GM18870 (cell line): ENCODE results near the gene EPN3.

Experiments used
- ATAC-seq: cut with Tn5 transposase; IDR thresholded peaks from one replicate; pipeline ENCODE4 v1.9.1; 2021; ENCODE audit warnings: moderate library complexity; ENCODE audit not compliant: unreplicated experiment

The EPN3 gene

DNA sequence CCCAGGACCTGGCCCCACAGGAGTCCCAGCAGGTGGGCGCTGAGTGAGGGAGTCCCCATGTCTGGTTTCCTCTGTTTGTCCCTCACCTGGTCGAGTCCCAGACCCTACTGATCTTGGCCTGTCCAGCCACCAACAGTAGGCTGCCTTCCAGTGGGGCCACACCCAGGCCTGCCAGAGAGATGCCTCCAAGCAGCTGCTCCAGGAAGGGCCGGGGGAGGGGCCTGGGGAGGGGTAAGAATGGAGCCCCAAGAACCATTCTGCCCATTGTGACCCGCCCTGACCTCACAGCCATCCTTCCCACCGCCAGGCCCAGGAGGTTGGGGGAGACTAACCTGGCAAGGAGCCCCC, 15.2 kb downstream of the EPN3 start:
- no peak for ATAC-seq

DNA sequence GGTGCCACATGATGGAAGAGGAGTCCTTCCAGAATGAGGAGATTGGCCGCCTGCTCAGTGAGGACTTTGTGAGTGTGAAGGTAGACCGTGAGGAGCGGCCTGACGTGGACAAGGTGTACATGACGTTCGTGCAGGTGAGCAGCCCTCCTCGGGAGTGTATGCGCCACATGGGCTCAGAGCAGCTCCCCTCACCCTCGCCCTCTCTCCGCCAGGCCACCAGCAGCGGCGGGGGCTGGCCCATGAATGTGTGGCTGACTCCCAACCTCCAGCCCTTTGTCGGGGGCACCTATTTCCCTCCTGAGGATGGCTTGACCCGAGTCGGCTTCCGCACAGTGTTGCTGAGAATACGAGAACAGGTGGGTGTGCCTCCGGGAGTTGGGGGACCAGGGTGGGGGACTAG, 16.3 kb downstream of the EPN3 start:
- ATAC-seq: no peak

DNA sequence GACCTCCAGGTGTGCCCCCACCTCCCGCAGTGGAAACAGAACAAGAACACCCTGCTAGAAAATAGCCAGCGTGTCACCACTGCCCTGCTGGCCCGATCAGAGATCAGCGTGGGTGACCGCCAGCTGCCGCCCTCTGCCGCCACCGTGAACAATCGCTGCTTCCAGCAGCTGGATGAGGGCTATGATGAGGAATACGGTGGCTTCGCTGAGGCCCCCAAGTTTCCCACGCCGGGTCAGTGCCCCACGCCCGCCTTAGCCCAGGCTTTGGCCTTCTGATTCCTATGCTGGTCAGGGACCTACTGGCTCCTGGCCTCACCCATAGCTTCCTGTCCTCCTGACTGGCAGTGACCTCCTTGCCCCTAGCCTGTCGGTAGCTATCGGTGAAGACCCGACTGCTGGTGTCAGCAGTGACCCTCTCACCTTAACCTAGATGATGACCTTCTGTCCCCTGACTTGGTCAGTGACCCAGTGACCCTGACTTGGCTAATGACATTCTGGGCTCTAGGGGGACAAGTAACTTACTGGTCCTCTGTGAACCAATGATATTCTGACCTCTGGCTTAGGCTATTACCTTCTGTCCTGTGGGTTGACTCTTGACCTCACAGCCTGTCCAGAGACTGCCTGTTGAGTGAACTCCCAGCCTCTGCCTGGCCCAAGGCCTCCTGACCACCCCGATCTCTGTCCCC, 16.9 kb downstream of the EPN3 start:
- no peak for ATAC-seq

DNA sequence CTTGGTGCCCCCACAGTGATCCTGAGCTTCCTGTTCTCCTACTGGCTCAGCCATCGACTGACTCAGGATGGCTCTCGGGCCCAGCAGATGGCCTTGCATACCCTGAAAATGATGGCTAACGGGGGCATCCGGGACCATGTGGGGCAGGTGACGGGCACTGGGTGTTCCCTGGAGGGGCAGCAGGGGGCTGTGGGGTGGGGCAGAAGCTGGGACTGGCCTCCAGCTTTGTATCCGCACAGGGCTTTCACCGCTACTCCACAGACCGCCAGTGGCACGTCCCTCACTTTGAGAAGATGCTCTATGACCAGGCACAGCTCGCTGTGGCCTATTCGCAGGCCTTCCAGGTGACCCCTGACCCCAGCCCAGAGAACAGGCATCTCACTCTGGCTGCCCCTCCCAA, 17.4 kb downstream of the EPN3 start:
- no peak for ATAC-seq

DNA sequence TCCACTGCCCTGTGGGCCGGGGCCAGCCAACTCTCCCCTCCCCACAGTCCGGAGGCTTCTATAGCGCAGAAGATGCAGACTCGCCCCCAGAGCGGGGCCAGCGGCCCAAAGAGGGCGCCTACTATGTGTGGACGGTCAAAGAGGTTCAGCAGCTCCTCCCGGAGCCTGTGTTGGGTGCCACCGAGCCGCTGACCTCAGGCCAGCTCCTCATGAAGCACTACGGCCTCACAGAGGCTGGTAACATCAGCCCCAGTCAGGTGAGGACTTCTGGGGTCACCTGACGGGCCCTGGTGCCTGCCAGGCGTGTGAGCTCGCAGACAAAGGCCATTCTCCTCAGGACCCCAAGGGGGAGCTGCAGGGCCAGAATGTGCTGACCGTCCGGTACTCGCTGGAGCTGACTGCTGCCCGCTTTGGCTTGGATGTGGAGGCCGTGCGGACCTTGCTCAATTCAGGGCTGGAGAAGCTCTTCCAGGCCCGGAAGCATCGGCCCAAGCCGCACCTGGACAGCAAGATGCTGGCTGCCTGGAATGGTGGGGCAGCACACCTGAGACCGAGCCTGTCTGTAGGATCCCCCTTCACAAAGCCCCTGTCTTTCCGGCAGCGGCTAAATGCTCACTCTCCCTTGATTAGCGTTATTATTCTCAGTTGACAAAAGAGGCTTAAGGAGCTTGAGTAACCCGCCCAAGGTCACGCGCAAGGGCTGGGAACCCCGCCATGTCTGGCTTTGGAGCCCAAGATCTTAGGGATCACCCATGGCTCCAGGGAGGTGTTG, 18.3 kb downstream of the EPN3 start:
- no peak for ATAC-seq

DNA sequence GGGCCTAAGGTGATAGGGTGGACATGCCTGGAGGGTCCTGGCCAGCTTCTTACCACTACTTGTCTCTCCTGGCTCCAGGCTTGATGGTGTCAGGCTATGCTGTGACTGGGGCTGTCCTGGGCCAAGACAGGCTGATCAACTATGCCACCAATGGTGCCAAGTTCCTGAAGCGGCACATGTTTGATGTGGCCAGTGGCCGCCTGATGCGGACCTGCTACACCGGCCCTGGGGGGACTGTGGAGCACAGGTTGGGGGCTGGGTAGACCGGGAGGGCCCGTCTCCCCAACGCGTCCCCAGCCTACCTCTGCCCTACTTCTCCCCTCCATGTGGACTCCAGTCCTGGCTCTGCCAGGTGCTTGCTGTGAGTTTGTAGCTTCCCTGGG, 18.9 kb downstream of the EPN3 start:
- no peak for ATAC-seq

DNA sequence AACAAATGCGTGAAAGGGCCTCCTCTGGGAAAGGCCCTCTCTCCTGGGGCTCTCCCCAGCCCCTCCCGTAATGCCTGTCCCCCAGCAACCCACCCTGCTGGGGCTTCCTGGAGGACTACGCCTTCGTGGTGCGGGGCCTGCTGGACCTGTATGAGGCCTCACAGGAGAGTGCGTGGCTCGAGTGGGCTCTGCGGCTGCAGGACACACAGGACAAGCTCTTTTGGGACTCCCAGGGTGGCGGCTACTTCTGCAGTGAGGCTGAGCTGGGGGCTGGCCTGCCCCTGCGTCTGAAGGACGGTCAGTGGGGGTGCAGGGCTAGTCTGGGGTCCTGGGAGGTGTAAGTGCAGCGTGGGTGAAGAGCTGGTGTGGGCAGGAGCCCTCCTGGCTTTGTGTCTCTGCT, 19.3 kb downstream of the EPN3 start:
- no peak for ATAC-seq

DNA sequence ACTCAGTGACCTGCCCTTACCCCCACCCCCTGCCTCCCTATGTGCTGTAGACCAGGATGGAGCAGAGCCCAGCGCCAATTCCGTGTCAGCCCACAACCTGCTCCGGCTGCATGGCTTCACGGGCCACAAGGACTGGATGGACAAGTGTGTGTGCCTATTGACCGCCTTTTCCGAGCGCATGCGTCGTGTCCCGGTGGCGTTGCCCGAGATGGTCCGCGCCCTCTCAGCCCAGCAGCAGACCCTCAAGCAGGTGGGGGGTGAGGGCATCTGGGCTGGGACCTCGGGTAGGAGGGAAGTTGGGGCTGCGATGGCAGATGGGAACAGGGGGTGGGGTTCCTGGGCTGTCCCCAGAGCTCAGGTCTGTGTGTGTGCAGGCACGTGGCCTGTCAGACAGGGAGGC, 21.7 kb downstream of the EPN3 start:
- no peak for ATAC-seq

DNA sequence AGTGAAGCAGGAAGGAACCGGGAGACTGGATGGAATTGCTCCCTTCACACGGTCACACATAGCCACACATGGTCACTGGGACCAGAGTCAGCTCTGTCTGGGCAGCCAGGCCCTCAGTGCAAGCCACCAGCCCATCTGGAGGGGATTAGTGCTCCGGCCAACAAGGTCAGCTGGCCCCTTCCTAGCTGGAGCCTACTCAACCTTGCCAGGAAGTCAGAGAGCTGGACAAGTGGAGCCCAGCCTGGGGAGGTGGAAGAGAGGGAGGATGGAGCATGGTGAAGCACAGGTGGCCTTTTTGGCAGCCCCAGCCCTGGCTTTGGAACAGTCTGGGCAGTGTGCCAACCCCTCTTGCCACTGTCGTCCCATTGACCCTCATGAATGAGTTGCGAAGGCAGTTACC, 24.3 kb downstream of the EPN3 start:
- no peak for ATAC-seq

DNA sequence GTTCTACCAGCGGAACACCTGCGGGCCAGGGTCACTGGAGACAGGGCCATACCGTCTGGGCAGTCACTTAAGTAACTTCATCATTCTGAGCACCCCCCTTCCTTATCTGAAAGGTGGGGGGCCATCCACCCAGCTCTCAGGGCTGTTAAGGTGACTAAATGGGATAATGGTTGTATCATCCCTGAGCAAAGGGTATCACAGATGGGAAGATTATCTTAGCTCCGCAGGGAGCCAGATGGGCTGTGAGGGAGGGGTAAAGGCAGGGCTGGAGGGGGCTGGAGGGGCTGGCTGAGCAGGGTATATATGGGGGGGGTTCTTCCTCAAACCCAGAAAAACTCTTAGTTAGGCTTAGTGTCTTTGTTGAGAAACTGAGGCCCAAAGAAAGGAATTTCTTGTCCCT, 25.1 kb downstream of the EPN3 start:
- ATAC-seq: no peak

DNA sequence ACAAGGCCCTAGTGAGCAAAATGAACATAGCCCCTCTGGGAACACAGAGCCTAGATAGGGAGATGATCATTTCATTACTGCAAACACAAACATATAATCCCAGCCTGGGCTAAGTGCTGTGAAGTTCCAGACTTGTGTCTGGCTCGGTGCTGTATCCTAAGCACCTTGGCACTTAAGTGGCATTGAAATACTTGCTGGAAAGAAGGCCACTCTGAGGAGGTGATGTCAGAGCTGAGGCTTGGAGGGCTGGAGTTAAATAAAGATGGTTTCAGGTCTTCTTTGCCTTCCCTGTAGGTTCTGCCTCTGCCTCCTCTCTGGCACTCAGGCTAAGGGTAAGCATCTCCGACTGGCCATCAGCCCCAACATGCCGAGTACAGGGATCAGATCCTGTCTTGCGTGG, 25.6 kb downstream of the EPN3 start:
- ATAC-seq: no peak

DNA sequence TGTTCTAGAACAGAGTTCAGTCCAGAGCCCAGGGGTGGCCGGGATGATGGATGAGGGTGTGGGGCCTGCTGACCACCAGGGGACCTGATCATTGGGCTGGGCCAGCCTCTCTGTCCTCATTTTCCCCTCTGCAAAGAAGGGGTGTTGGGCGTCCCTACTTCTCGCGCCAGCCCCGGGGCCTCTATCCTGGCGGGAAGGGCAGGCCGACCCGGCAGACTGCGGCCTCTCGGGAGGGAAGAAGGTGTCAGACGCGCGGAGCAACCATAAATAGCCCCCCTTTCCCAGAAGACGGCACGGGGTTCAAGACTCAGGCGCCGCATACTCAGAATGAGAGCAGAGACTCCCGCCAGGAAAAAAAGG, 26.0 kb downstream of the EPN3 start:
- ATAC-seq: no peak

DNA sequence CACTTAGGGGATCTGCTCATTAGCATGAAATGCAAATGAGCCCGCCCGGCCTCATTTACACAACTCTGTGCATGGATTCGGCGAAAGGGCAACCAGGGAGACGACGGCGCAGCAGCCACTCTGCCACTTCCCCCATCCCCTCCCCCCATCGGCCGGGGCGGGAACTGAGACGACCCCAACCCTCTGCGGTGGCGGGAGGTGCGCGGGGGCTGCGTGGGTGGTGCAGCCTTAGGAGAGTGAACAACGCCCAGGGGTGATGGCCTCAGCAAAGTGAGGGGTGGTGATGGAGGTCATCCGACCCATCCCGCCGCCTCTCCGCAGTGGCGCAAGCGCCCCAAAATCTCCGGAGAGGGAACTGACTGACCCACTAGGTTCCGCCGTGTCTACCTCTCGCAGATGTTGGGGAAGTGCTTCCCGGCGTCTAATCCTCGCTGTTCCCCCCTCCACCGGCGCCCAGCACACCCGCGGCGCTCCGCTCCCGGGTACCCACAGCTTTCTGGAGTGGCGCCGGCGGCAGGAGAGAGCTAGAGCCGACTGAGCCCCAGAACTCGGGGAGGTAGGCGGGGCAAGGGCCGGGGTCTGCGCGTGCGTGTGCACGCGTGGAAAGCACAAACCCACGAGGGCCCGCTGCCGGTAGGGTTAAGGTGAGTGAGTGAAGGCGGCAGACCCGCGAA, 26.5 kb downstream of the EPN3 start:
- ATAC-seq: no peak

DNA sequence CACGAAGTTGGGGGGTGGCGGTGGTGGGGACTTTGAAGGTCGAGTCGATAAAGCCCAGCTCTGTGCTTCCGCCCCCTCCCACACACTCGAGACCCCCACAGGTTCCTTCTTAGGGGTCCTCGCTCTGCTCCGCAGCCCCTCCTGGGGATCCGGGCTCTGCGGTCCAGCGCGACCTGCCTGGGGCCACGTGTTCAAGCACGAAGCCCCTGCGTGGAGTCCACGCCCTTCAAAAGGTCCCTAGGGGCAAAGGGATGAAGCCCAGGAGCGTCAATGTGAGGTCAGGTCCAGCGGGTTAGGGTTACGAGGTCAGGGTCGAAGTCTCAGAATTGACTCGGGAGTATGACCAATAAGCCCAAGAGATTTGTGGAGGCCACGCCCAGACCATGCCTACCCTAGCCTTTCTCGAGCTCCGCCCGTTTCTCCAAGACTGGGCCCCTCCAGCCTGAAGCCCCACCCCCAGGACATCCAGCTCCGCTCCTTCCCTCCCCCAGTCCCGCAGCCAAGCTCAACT, 27.2 kb downstream of the EPN3 start:
- no peak for ATAC-seq

DNA sequence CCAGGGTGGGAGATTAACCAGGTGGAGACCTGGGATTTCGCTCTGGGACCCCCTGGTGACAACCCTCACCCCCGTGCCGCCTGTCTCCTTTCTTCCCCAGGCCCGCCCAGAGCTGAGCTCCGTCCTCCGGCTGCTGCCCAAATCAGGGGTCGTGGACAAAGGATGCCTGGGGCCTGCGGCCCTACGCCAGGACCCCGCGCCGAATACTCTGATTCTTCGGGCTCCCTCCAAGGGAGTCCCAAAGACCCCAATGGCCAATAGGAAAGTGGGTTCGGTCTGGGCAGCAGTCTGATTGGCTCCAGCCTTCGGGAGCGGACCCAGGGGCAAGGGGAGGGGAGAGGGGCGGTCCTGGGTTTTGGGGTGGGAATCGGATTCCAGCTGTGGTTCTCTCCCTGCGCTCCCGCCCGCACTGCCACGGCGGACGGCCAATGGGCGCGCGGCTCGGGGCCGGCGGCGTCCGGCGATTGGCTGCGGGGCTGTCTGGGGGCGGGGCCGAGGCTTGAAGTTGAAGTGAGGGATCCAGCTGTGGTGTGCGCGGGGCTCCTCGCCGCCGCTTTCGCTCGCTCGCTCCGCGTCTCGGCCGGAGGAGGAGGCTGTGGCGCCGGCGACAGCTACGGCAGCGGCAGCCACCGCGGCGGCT, 27.8 kb downstream of the EPN3 start, which contains the start of gene CACNA1G:
Gene CACNA1G, plus strand, starts transcription at position 531 of the 640 bp plus-strand sequence. CDS start 745 bp downstream, outside the sequence.
- peak; percentile 81 for ATAC-seq

DNA sequence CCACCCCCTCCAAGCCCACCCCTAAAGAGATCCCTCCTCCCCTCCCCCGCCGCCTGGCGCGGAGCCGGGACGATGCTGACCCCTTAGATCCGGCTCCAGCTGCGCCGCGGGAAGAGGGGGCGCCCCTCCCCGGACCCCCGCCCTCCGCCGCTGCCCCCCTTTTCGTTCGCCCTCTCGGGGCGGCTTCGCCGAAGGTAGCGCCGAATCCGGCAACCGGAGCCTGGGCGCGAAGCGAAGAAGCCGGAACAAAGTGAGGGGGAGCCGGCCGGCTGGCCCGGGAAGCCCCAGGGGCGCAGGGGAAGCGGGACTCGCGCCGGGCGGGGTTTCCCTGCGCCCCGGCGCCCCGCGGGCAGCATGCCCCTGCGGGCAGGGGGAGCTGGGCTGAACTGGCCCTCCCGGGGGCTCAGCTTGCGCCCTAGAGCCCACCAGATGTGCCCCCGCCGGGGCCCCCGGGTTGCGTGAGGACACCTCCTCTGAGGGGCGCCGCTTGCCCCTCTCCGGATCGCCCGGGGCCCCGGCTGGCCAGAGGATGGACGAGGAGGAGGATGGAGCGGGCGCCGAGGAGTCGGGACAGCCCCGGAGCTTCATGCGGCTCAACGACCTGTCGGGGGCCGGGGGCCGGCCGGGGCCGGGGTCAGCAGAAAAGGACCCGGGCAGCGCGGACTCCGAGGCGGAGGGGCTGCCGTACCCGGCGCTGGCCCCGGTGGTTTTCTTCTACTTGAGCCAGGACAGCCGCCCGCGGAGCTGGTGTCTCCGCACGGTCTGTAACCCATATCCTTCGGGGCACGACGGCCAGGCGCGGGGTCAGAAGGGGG, 28.6 kb downstream of the EPN3 start:
- no peak for ATAC-seq

DNA sequence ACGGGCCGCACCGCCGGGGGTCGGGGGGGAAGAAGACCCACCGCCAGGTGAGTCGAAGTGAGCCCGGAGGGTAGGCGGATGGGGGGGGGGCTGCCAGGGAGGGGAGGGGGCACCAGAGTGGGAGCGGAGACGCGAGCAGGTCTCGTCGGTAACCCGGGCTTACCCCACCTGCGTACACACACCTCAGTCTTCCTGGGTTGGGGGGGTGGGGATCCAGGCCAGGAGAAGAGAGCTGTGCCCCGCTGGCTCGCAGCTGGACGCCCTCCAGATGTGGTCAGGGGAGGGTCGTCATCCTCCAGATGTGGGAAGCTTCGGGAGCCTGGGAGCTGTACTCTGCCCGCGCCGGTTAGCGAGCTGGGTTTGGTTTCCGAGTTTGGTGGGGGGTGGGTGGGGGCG, 29.2 kb downstream of the EPN3 start:
- no peak for ATAC-seq

DNA sequence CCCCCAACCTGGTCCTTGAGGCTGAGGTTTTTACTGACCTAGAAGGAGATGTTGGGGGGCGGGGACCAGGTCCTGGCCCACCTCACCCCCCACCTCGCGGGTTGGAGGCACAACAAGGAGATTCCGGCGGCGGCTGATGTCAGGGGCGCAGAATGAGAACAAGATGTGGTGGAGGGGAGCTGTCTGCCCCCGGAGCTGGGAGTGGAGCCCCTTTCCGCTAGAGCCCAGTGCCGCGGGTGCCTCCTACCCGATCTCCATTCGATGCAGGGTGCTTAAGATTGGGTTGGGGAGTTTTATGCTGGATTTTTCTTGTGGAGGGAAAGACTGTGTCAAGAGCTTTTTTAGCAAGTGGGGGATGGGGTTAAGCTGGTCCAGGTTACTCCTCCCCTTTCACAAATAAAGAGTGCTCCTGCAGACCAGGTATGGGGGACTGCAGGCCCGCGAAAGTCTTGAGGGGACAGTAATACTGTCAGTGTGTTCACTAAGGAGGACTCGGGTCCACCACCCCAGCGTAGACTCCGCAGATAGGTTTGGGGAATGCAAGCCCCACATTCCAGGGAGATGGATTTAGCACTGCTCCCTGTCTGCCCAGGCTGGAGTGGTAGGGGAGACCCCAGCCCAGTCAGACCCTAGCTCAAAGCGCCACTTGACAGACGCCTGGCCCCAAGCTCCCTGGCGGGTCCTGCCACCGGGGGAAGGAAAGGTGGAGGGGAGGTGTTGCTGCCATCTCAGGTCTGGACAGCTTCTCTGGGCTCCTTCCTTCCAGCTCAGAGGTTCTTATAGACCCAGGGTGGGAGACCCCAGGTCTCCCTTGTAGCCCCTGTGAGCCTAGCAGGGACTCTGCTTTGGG, 29.9 kb downstream of the EPN3 start:
- no peak for ATAC-seq

DNA sequence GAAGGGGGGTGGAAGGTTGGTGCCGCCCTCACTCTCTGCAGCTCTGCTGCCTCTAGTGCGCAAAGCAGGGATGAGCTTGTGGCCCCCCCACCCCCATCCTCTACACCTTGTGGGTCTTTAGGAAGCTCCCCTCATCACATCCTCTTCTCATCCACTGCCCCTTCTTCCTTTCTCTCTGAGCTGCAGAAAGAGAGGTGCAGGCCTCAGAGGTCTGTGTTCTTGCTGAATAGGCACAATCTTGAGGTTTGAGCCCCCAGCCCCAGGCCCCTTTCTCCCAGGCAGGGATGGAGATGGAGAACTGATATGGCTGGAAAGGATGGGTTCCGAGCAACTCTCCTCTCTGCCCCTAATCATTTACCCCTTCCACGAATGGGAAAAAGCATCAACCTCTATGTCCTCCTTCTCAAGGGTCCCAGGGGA, 30.6 kb downstream of the EPN3 start:
- ATAC-seq: no peak

DNA sequence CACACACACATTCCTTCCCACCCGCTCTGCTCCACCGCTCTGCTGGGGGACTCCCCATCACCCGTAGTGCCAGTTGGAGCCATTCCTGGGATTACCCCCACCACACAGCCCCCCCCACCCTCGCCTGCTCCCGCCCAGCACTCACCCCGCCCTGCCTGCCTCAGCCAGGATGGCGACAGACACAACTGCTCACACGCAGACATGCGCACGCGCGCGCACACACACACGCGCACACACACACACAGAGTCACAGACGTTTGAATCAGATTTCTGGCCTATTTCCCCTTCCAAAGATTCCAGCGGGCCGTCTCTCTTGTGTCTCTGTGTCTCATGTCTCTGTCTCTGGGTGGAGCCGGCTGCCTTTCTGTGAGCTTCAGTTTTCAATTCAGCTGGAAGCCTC, 32.4 kb downstream of the EPN3 start:
- ATAC-seq: no peak
